ENCODE results near the gene FOXP1.

FOXP1 gene

GRCh38 chr3:71168880-71169411 is 414.6 kb downstream of the FOXP1 start:
- DNase-seq (ENCODE audit: low read depth) = peak; percentile 49
- TF ChIP-seq CTCF (conservative IDR thresholded peaks at IDR 0.05; ENCODE audit: control insufficient read depth, insufficient read depth, low read depth, low read length) = no peak

DNA sequence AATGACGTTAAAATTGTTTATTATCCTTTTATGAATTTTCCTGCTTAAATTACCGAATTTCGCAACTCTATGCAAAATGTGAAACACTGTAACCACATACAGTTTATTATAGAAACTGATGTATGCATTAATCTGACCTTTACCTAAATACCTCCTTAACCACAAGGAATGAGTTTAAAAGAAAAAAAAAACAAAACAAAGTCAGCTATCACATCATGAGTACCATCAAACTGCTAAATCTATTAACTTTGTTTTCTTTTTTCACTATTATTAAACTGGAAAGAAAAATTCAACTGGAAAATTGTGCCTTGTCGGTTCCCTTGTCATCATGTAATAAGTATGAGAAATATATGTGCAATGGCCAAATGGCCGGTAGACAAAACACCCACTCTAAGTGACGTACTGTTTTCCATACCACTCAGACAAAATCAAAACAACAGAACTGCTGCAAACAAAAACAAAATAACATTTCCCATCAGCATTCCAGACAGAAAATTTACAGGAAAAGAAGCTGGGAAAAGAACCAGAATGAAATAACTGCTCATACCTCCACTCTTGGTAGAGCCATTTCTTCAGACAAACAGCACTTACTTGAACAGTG is 415.3 kb downstream of the FOXP1 start:
- no peak for TF ChIP-seq CTCF (conservative IDR thresholded peaks at IDR 0.05; ENCODE audit: control insufficient read depth, insufficient read depth, low read depth, low read length)
- no peak overlapping the region for H3K4me3 ChIP-seq (ENCODE audit: control insufficient read depth, low read depth, low read length)
- DNase-seq (ENCODE audit: low read depth) = peak; percentile 87

More at GRCh38 chr3:71168880-71169411, 414.6 kb downstream of the FOXP1 start:
- H3K4me3 ChIP-seq (ENCODE audit: control insufficient read depth, low read depth, low read length) = no peak overlapping the region

DNA sequence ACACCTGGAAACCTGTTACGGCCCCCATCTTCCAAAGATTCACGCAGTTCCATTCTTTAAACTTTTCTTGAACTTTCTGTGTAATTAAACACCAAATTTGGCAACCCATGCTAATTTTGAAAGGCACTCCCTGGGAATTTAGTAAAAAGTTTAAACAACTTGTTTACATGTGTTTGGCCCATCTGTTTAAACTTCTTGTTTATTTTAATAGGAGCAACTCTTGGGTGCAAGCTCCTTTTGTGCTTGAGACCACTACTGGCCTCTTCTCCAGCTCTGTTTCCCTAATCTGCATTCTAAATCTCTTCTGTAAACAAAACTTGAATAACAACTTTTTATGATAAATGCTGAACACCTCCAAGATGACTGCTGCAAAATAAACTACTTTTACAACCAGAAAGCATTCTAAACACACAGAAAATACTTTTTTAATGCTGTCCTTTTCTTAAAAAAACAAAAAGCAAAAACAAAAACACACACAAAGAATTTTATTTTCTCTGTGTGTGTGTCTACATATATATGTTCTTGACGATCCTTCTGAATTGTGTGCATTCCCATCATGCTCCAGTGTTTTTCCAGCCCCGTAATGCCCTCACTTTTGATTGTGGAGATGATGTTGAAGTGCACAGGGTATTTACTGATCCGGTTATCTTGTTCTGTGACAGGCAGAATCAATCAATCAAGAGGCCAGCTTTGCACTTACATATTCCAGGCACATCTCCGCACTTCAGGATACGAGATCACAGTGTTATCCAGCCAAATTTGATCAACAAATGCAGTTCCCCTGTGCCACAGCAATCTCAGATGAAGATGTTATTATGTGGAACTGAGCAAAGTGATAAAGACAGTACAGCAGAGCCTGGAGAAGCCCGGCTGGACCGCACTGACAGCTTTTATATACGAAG is 416.9 kb downstream of the FOXP1 start:
- H3K4me3 ChIP-seq (ENCODE audit: control insufficient read depth, low read depth, low read length) = no peak overlapping the region
- no peak for DNase-seq (ENCODE audit: low read depth)
- no peak for TF ChIP-seq CTCF (conservative IDR thresholded peaks at IDR 0.05; ENCODE audit: control insufficient read depth, insufficient read depth, low read depth, low read length)

- no peak for DNase-seq (ENCODE audit: low read depth)
- no peak for TF ChIP-seq CTCF (conservative IDR thresholded peaks at IDR 0.05; ENCODE audit: control insufficient read depth, insufficient read depth, low read depth, low read length)
- H3K4me3 ChIP-seq (ENCODE audit: control insufficient read depth, low read depth, low read length) = no peak overlapping the region
Measured at GRCh38 chr3:71164881-71165280, 418.6 kb downstream of the FOXP1 start.

DNA sequence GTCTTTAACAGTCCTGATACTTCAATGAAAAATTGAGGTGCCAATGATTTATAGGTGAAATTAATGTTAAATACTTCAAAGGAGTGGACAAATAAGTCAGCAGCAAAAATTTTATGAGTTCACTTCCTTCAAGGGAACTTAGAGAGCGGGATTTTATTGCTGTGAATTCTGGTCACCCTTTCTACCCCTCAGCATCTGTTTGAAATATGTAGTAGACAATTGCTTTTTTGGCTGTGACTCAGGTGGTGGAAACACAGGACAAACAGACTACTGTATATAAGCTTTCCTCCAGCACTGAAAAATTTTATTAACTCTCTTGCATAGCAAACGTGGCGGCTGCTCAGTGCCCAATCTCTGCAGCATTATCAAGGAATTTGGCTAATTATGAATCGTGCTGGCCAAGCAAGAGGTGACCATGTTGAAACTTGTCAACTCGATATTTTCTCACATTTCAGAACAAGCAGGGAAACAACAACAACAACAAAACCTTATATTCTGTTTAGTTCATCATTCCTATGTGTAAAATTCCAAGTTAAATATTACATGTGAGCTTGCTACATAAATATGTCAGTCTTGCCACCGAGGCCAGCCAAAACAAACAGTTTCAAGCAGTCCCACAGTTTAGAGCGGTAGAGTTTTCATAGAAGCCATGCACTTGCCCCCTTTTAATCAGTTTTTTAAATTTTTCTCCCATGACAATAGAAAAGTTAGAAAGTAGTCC is 420.2 kb downstream of the FOXP1 start:
- DNase-seq (ENCODE audit: low read depth) = no peak
- H3K4me3 ChIP-seq (ENCODE audit: control insufficient read depth, low read depth, low read length) = no peak overlapping the region
- no peak for TF ChIP-seq CTCF (conservative IDR thresholded peaks at IDR 0.05; ENCODE audit: control insufficient read depth, insufficient read depth, low read depth, low read length)

GRCh38 chr3:71162221-71162620 is 421.3 kb downstream of the FOXP1 start:
- no peak overlapping the region for H3K4me3 ChIP-seq (ENCODE audit: control insufficient read depth, low read depth, low read length)
- TF ChIP-seq CTCF (conservative IDR thresholded peaks at IDR 0.05; ENCODE audit: control insufficient read depth, insufficient read depth, low read depth, low read length) = no peak
- DNase-seq (ENCODE audit: low read depth) = no peak
